DND-41 (cell line): Measurements from ENCODE around the gene CDK19.

Source experiments
- EZH2 ChIP-seq: IDR thresholded peaks from 3 replicates; pipeline ENCODE4 v1.6.1; 2012; ENCODE audit warnings: borderline replicate concordance, low read depth, mild to moderate bottlenecking, moderate library complexity, low read length, inconsistent platforms; ENCODE audit not compliant: severe bottlenecking
- TF ChIP-seq, protein P1 (sequence below): IDR thresholded peaks from 2 replicates; pipeline ENCODE4 v1.5.1; 2012; ENCODE audit warnings: borderline replicate concordance, low read length, moderate library complexity, mild to moderate bottlenecking; ENCODE audit not compliant: poor library complexity, severe bottlenecking; ENCODE audit errors: extremely low read depth

DNA sequence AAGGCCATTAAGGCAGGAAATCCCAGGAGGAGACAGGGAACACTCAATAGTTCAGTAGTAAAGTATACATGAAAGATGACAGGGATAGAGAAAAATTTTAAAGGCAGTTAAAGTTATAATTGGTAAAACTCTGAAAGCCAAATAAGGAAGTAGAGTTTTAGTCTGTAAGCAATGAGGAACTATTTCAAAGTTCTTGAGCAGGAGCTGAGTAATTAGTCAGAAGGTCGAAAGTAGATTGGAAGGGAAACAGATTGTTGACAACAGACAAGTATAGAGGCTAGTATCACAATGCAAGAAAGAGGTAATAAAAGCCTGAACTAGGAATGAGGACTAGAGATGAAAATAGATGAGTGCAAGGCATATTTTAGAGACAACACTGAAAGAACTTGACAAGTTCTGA, 150.3 kb downstream of the CDK19 start:
- TF ChIP-seq EZH2 = no peak
- TF ChIP-seq, protein P1, sequence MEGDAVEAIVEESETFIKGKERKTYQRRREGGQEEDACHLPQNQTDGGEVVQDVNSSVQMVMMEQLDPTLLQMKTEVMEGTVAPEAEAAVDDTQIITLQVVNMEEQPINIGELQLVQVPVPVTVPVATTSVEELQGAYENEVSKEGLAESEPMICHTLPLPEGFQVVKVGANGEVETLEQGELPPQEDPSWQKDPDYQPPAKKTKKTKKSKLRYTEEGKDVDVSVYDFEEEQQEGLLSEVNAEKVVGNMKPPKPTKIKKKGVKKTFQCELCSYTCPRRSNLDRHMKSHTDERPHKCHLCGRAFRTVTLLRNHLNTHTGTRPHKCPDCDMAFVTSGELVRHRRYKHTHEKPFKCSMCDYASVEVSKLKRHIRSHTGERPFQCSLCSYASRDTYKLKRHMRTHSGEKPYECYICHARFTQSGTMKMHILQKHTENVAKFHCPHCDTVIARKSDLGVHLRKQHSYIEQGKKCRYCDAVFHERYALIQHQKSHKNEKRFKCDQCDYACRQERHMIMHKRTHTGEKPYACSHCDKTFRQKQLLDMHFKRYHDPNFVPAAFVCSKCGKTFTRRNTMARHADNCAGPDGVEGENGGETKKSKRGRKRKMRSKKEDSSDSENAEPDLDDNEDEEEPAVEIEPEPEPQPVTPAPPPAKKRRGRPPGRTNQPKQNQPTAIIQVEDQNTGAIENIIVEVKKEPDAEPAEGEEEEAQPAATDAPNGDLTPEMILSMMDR = no peak
